Ureter (tissue), 1 donor: ENCODE results near the gene HAND2. TPM values are rescaled to one million over a fixed set of nuclear protein-coding genes. Genes with fewer than 3 reads are reported as not detected.

Experiments used
- DNase-seq: peaks from one replicate; pipeline ENCODE4 v3.0.0-alpha.2; 2020; ENCODE audit warnings: low spot score
- total RNA-seq: library from RNA; stranded (reverse); gene quantifications from one replicate; pipeline ENCODE4 v1.2.4, GENCODE V29; 2023
- donor health status: DM: yes; HTN: yes; CAD: no.

Gene HAND2
- total RNA-seq, 1 donor from 2014 or later = 0.21 TPM

- no peak for DNase-seq
Measured at GRCh38 chr4:173478201-173478912, 51.7 kb downstream of the HAND2 start.

- no peak for DNase-seq
Measured at GRCh38 chr4:173477016-173477415, 53.0 kb downstream of the HAND2 start.

Other genes with a start within 250 kb of the HAND2 start
- gene HMGB2, start 195.9 kb downstream of the HAND2 start, total RNA-seq = 51.8 TPM
- 8.6 TPM for gene SAP30, start 159.3 kb downstream of the HAND2 start, total RNA-seq
- 2.3 TPM for gene SCRG1, start 131.1 kb downstream of the HAND2 start, total RNA-seq